GM23338 (cell line): ENCODE measurements around the gene EIF2A. TPM values are rescaled to one million over a fixed set of nuclear protein-coding genes. Genes with fewer than 3 reads are reported as not detected.

Experiments used
- CREB1 ChIP-seq: fragments of 250-450 bp; sonication (Bioruptor Pico); IDR thresholded peaks from 2 replicates; pipeline ENCODE4 v1.5.0; 2020; ENCODE audit warnings: low read depth, mild to moderate bottlenecking, moderate library complexity
- CTCF ChIP-seq, 2 experiments: fragments of 200-600 bp in 1 of 2; sonication (generic) in 1 of 2; conservative IDR thresholded peaks; 2 replicates each; pipeline versions ENCODE4 v1.5.1 to v1.6.1; 2016 to 2017; ENCODE audit warnings: antibody characterized with exemption in 2 of 2, low read depth in 2 of 2, mild to moderate bottlenecking in 2 of 2, moderate library complexity in 1 of 2
- EZH2 ChIP-seq: fragments of 200-600 bp; sonication (generic); IDR thresholded peaks from one replicate; pipeline ENCODE4 v1.8.0; 2017; ENCODE audit warnings: antibody characterized with exemption, mild to moderate bottlenecking, low read depth; ENCODE audit not compliant: unreplicated experiment
- EZH2phosphoT487 ChIP-seq: fragments of 200-600 bp; sonication (generic); IDR thresholded peaks from one replicate; pipeline ENCODE4 v1.8.1; 2018; ENCODE audit warnings: antibody characterized with exemption; ENCODE audit not compliant: unreplicated experiment
- NANOG ChIP-seq: IDR thresholded peaks from 2 replicates; pipeline ENCODE4 v1.6.1; 2016; ENCODE audit warnings: antibody characterized with exemption, borderline replicate concordance
- REST ChIP-seq: IDR thresholded peaks from one replicate; pipeline ENCODE4 v1.6.1; 2018; ENCODE audit warnings: antibody characterized with exemption; ENCODE audit not compliant: unreplicated experiment
- ZNF462 ChIP-seq: fragments of 250-450 bp; sonication (Bioruptor Pico); IDR thresholded peaks from 2 replicates; pipeline ENCODE4 v1.5.0; 2020; ENCODE audit warnings: mild to moderate bottlenecking, moderate library complexity
- polyA plus RNA-seq: library from polyadenylated mRNA; unstranded; fragments of >200 nt; fragmentation: Nextera tagmentation; extraction: Ambion mirVana; gene quantifications from 2 replicates; pipeline ENCODE4 v1.2.1, GENCODE V29; 2016
- total RNA-seq: library from RNA; depleted of rRNA; stranded (reverse); fragments of >200 nt; shearing (Covaris generic); gene quantifications from 2 replicates; pipeline ENCODE4 v1.2.3, GENCODE V29; 2014
- TF ChIP-seq, protein P1 (sequence below): IDR thresholded peaks from 2 replicates; pipeline ENCODE4 v1.6.1; 2016; ENCODE audit warnings: antibody characterized with exemption

The EIF2A gene
- total and polyA plus RNA-seq, 2 experiments from 2014 or later, result 95.2 to 153 TPM

DNA sequence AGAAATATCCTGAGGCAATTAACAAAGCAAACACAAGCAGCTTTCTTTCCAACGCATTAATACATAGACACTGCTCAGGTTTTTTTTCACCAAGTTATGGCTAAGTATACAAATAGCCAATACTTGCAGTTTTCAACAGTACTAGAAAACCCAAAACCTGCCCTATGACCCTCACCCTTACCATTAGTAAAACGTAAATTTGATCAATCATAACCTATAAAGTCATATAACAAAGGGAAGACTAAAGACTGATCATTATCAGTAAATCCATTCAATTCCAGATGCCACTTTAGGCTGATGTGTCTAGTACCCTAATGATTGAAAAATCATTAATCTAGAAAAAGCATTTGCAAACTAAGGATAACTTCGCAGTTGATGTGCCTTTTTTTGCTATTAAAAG lies 3.5 kb upstream of the EIF2A start (continued):
- TF ChIP-seq ZNF462 (CRISPR knock-in tag) (no peak), EZH2 (no peak), EZH2phosphoT487 (no peak), CTCF (conservative IDR thresholded peaks at IDR 0.05; ENCODE audit: low read depth in 2 of 2) (no peak), CREB1 (CRISPR knock-in tag) (no peak), NANOG (no peak), REST (no peak)
- TF ChIP-seq, protein P1, sequence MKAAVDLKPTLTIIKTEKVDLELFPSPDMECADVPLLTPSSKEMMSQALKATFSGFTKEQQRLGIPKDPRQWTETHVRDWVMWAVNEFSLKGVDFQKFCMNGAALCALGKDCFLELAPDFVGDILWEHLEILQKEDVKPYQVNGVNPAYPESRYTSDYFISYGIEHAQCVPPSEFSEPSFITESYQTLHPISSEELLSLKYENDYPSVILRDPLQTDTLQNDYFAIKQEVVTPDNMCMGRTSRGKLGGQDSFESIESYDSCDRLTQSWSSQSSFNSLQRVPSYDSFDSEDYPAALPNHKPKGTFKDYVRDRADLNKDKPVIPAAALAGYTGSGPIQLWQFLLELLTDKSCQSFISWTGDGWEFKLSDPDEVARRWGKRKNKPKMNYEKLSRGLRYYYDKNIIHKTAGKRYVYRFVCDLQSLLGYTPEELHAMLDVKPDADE, result no peak
